ENCODE results near the gene FGR. TPM values are rescaled to one million over a fixed set of nuclear protein-coding genes. Genes with fewer than 3 reads are reported as not detected.
A peak's percentile ranks its signal among the peaks of the same experiment; 100 is the strongest.

Gene FGR

GRCh38 chr1:27563341-27563590 lies 71.7 kb downstream of the FGR start:
- Histone ChIP-seq H3K18ac (ENCODE audit: low read length) (peak overlapping the region; percentile 86), H2BK5ac (ENCODE audit: low read length) (no peak overlapping the region), H4K8ac (ENCODE audit: low read depth, low read length) (no peak overlapping the region), H3K9ac (ENCODE audit: low read depth, low read length, poor library complexity) (peak overlapping the region; percentile 35), H3K79me1 (ENCODE audit: low read depth, low read length) (peaks cover 40% of the 10 kb centered on the region), H3K4me1 (ENCODE audit: control insufficient read depth in 2 of 2, insufficient read depth in 1 of 2, low read depth in 1 of 2, low read length in 2 of 2) (peaks cover 73 to 85% of the 10 kb centered on the region in 2 donors), H4K91ac (ENCODE audit: low read depth, low read length, poor library complexity) (no peak overlapping the region), H2BK15ac (ENCODE audit: low read length) (peak overlapping the region; percentile 25), H3K4ac (ENCODE audit: low read length) (no peak overlapping the region), H3K4me2 (ENCODE audit: insufficient read depth, low read length, poor library complexity, severe bottlenecking) (no peak overlapping the region), H2BK12ac (ENCODE audit: low read length) (no peak overlapping the region), H3K27me3 (ENCODE audit: control insufficient read depth in 3 of 3, insufficient read depth in 3 of 3, low read depth in 1 of 3, low read length in 3 of 3) (no peaks in the 10 kb centered on the region), H3K23ac (ENCODE audit: low read depth, low read length, poor library complexity) (peak overlapping the region; percentile 66), H2AFZ (ENCODE audit: low read length) (no peak overlapping the region), H3K9me3 (replicated peaks in 1 of 2; ENCODE audit: control insufficient read depth in 2 of 2, insufficient read depth in 1 of 2, low read depth in 1 of 2, low read length in 2 of 2) (no peaks in the 10 kb centered on the region), H2BK120ac (ENCODE audit: low read depth, low read length) (no peak overlapping the region), H3K27ac (replicated peaks; ENCODE audit: low read length) (no peak overlapping the region), H3K4me3 (ENCODE audit: low read length in 2 of 2) (no peak overlapping the region), H2AK5ac (ENCODE audit: low read depth, low read length) (peak overlapping the region; percentile 48), H3K36me3 (replicated peaks in 1 of 2; ENCODE audit: control insufficient read depth in 2 of 2, insufficient read depth in 2 of 2, low read length in 2 of 2) (peaks cover 6 to 14% of the 10 kb centered on the region in 2 donors), H3K14ac (ENCODE audit: low read length) (no peak overlapping the region)
- DNase-seq (ENCODE audit: low spot score), result no peak
- WGBS, 2 donors (ENCODE audit: extremely low coverage in 2 of 2, insufficient read length in 2 of 2, insufficient replicate concordance in 1 of 2), result no CpG with 5 or more reads among the region's 4 CpGs

DNA sequence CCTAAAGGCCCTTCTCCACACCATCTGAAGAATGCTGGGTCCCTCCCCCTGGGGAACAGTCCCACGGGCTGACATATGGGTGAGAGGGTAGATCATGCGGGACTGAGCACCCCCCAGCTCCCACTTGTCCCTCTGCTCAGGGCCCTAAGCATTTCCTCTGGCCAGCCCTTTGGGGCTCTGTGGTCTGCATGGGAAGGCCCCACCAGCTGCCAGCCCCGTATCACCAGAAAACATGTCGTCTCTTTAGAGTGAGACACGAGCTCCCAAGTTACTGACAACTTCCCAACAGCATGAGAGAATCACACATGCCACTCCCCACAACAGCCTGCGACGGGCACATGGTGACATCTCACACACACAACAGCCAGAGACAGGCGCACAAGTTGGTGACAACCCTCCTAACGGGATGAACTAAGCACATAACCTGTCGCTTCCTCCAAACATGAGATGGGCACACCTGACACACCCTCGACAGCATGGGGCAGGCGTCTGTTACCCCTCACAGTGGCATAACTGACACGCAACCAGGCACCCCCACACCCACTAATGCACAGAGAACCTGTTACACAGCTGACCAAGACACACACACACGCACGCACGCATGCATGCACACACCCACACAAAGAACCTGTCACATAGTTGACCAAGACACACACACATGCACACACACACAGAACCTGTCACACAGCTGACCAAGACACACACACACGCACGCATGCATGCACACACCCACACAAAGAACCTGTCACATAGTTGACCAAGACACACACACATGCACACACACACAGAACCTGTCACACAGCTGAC lies 72.2 kb downstream of the FGR start:
- Histone ChIP-seq H3K27me3 (ENCODE audit: control insufficient read depth in 3 of 3, insufficient read depth in 3 of 3, low read depth in 1 of 3, low read length in 3 of 3) (no peaks in the 10 kb centered on the region), H3K18ac (ENCODE audit: low read length) (peak overlapping the region; percentile 88), H3K14ac (ENCODE audit: low read length) (no peak overlapping the region), H3K9ac (ENCODE audit: low read depth, low read length, poor library complexity) (peak overlapping the region; percentile 35), H2BK12ac (ENCODE audit: low read length) (no peak overlapping the region), H4K8ac (ENCODE audit: low read depth, low read length) (no peak overlapping the region), H3K27ac (replicated peaks; ENCODE audit: low read length) (peak overlapping the region; percentile 67), H3K4me2 (ENCODE audit: insufficient read depth, low read length, poor library complexity, severe bottlenecking) (no peak overlapping the region), H3K9me3 (replicated peaks in 1 of 2; ENCODE audit: control insufficient read depth in 2 of 2, insufficient read depth in 1 of 2, low read depth in 1 of 2, low read length in 2 of 2) (no peaks in the 10 kb centered on the region), H2AFZ (ENCODE audit: low read length) (no peak overlapping the region), H3K4me1 (ENCODE audit: control insufficient read depth in 2 of 2, insufficient read depth in 1 of 2, low read depth in 1 of 2, low read length in 2 of 2) (peaks cover 70 to 84% of the 10 kb centered on the region in 2 donors), H2AK5ac (ENCODE audit: low read depth, low read length) (peak overlapping the region; percentile 83), H2BK5ac (ENCODE audit: low read length) (peak overlapping the region; percentile 43), H4K91ac (ENCODE audit: low read depth, low read length, poor library complexity) (no peak overlapping the region), H3K79me1 (ENCODE audit: low read depth, low read length) (peaks cover 40% of the 10 kb centered on the region), H2BK15ac (ENCODE audit: low read length) (peak overlapping the region; percentile 41), H2BK120ac (ENCODE audit: low read depth, low read length) (no peak overlapping the region), H3K4ac (ENCODE audit: low read length) (no peak overlapping the region), H3K23ac (ENCODE audit: low read depth, low read length, poor library complexity) (peak overlapping the region; percentile 66), H3K4me3 (ENCODE audit: low read length in 2 of 2) (peak overlapping the region in 1 of 2 donors; percentile 5), H3K36me3 (replicated peaks in 1 of 2; ENCODE audit: control insufficient read depth in 2 of 2, insufficient read depth in 2 of 2, low read length in 2 of 2) (peaks cover 4 to 19% of the 10 kb centered on the region in 2 donors)
- no CpG with 5 or more reads among the region's 18 CpGs for WGBS, 2 donors (ENCODE audit: extremely low coverage in 2 of 2, insufficient read length in 2 of 2, insufficient replicate concordance in 1 of 2)
- DNase-seq (ENCODE audit: low spot score), result no peak

Small RNA genes lying within 50 kb of the gene (small RNA-seq; reads per million reads assigned to genes)
- gene AL031729.1 (ENCODE audit: insufficient read depth) (not detected), gene RNU6-949P (ENCODE audit: insufficient read depth) (not detected)

Measured in neuronal stem cell (in vitro differentiated cells).